ENCODE measurements around the gene CDC25B.
A peak's percentile ranks its signal among the peaks of the same experiment; 100 is the strongest.

Gene CDC25B

GRCh38 chr20:3820048-3820900 lies 24.2 kb downstream of the CDC25B start, which contains the start of gene AP5S1 (continued):
- TF ChIP-seq BCL11A (tag by site-specific recombination; IDR thresholded peaks at IDR 0.05; ENCODE audit: low read depth) (peak; percentile 93), ZNF426 (tag by site-specific recombination; IDR thresholded peaks at IDR 0.05) (no peak), ZBTB7A (tag by site-specific recombination; IDR thresholded peaks at IDR 0.05; ENCODE audit: low read depth) (peak; percentile 75; the same call in 1 of the 2 replicates), CTCF (tag by site-specific recombination; IDR thresholded peaks at IDR 0.05) (peak; percentile 99), ZNF792 (tag by site-specific recombination; IDR thresholded peaks at IDR 0.05) (no peak), ZNF76 (tag by site-specific recombination; IDR thresholded peaks at IDR 0.05; ENCODE audit: borderline replicate concordance, low read depth) (peak; percentile 97), PRDM6 (tag by site-specific recombination; IDR thresholded peaks at IDR 0.05) (no peak), ZNF518A (tag by site-specific recombination; conservative IDR thresholded peaks at IDR 0.05; ENCODE audit: low read depth) (no peak), PRDM2 (tag by site-specific recombination; IDR thresholded peaks at IDR 0.05; ENCODE audit: borderline replicate concordance) (no peak), ZFP41 (tag by site-specific recombination; IDR thresholded peaks at IDR 0.05; ENCODE audit: borderline replicate concordance) (no peak), ZNF544 (tag by site-specific recombination; IDR thresholded peaks at IDR 0.05) (no peak), ZNF530 (tag by site-specific recombination; IDR thresholded peaks at IDR 0.05; ENCODE audit: low read depth) (no peak), ZNF549 (tag by site-specific recombination; IDR thresholded peaks at IDR 0.05) (no peak), ZNF302 (tag by site-specific recombination; IDR thresholded peaks at IDR 0.05; ENCODE audit: low read depth) (no peak), ZBTB48 (tag by site-specific recombination; IDR thresholded peaks at IDR 0.05) (peak; percentile 66; the same call in 1 of the 2 replicates), REPIN1 (tag by site-specific recombination; IDR thresholded peaks at IDR 0.05; ENCODE audit: low read depth) (peak; percentile 88; the same call in 1 of the 2 replicates), ZNF624 (tag by site-specific recombination; IDR thresholded peaks at IDR 0.05) (no peak), ZNF433 (tag by site-specific recombination; IDR thresholded peaks at IDR 0.05; ENCODE audit: low read depth) (no peak), PRDM4 (tag by site-specific recombination; IDR thresholded peaks at IDR 0.05) (no peak)

All from HEK293 (cell line).